GM20000 (cell line): ENCODE results near the gene KIAA1671.
"Not testable (repeated sequence)": the region's sequence is repeated elsewhere in the genome, so short reads cannot be mapped to it uniquely, and the experiment has no call there.

Experiments
- DNase-seq: peaks from one replicate; pipeline ENCODE4 v3.0.0; 2012; ENCODE audit warnings: low spot score
- CTCF ChIP-seq: IDR thresholded peaks from 2 replicates; pipeline ENCODE4 v1.5.1; 2012; ENCODE audit warnings: mild to moderate bottlenecking, control low read depth; ENCODE audit errors: extremely low read depth, missing control alignments

The KIAA1671 gene

GRCh38 chr22:25172153-25172552 is 219.6 kb downstream of the KIAA1671 start:
- DNase-seq, result peak; percentile 58
- TF ChIP-seq CTCF, result peak; percentile 39

GRCh38 chr22:25174156-25174887 is 221.8 kb downstream of the KIAA1671 start:
- no peak for DNase-seq
- TF ChIP-seq CTCF, result no peak

DNA sequence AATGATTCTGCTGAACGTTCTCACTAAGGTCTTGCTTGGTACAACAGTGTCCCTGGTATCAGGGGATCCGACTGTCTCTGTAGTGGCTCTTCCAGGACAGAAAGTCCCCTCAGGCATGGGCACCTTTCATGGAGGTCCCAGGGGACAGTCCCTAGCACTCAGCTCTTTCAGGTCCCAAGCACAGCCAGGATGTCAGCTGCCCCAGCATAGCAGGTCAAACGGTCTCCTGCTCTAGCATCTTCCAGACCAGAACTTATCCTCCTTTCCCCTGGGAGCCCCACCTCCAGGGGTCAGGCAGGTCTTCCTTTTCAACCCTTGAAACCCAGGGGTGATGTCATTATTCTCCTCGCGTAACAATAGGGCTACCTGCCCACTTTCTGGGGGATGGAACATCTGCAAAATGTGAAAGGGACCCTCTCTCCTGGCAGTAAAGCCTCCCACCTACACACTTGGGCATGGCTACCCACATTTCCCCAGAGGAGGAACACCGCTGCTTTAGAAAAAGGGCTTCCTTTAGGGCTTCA is 222.4 kb downstream of the KIAA1671 start:
- no peak for TF ChIP-seq CTCF
- no peak for DNase-seq

- DNase-seq, result no peak
- TF ChIP-seq CTCF, result no peak
Measured at GRCh38 chr22:25176175-25176574, 223.7 kb downstream of the KIAA1671 start.

DNA sequence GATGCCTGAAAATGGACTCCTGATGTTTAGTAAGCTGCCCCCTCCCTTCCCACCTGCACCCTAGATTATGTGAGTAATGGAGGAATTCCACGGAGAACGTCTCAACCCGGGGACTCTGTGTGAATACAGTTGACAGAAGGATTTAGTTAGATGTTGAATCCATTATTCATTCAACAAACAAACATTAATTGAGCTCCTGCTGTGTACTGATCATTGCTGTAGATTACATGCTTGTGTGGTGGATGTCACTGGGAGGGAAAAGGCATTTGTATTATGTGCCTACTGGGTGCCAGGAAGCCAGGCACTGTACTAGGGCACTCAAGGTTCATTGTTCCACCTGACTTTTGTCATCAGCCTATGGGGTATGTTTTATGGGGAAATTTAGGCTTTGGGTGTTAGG is 224.3 kb downstream of the KIAA1671 start:
- DNase-seq, result no peak

GRCh38 chr22:25177226-25177625 is 224.7 kb downstream of the KIAA1671 start:
- no peak for TF ChIP-seq CTCF

More for the DNA sequence above, 224.3 kb downstream of the KIAA1671 start:
- no peak for TF ChIP-seq CTCF

DNA sequence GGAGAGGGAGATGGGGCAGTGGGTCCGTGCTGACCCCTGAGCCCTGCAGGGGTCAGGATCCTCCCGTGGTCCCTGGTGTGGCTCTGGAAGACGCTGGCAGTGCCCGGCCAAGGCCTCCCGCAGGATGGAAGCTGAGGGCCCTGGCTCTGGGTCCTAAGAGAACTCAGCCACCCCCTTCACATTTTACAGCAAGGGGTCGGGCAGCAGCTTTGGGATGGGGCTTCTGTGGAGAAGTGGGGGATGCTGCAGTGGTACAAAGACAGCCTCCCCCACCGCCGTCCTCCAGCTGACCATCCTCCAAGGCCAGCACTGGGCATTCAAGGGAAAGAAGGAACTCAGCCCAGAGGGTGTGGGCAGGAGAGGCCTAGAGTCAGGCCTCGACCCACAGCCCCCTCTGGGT is 225.4 kb downstream of the KIAA1671 start:
- no peak for DNase-seq
- no peak for TF ChIP-seq CTCF

More at GRCh38 chr22:25177226-25177625, 224.7 kb downstream of the KIAA1671 start:
- DNase-seq, result no peak

- not testable (repeated sequence) for DNase-seq
Measured at GRCh38 chr22:25178348-25178747, 225.8 kb downstream of the KIAA1671 start.

GRCh38 chr22:25178869-25179631 is 226.5 kb downstream of the KIAA1671 start:
- DNase-seq, result not testable (repeated sequence)
